BJ (cell line): ENCODE results near the gene LAMA5. TPM values are rescaled to one million over a fixed set of nuclear protein-coding genes. Genes with fewer than 3 reads are reported as not detected.

Source experiments
- CTCF ChIA-PET: fragments of 350-600 bp; formaldehyde crosslinking; extraction: SDS; loops from one replicate; lab custom pipeline; 2021; ENCODE audit warnings: antibody characterized with exemption, inconsistent platforms; lab: Yijun Ruan, JAX
- POLR2A ChIA-PET: fragments of 300-600 bp; sonication (Branson Sonifier 250); formaldehyde crosslinking; extraction: SDS; loops from one replicate; lab custom pipeline; 2021; ENCODE audit warnings: antibody characterized with exemption; lab: Charles Lee
- DNase-seq: peaks from one replicate; pipeline ENCODE4 v3.0.0-alpha.2; 2011; ENCODE audit warnings: low read depth
- H3K27me3 ChIP-seq: 2 replicates; pipeline ENCODE4 v1.6.0; 2011; ENCODE audit warnings: low read length; ENCODE audit not compliant: control insufficient read depth, insufficient read depth
- H3K36me3 ChIP-seq: 2 replicates; pipeline ENCODE4 v1.5.1; 2011; ENCODE audit warnings: low read length; ENCODE audit not compliant: control insufficient read depth, insufficient read depth
- H3K4me3 ChIP-seq: 2 replicates; pipeline ENCODE4 v1.5.1; 2011; ENCODE audit warnings: low read depth, mild to moderate bottlenecking, control low read depth, low read length
- CTCF ChIP-seq: IDR thresholded peaks from 2 replicates; pipeline ENCODE4 v1.5.1; 2011; ENCODE audit warnings: low read depth, mild to moderate bottlenecking, control low read depth, inconsistent platforms, low read length, moderate library complexity; ENCODE audit not compliant: insufficient read depth
- polyA plus RNA-seq: library from polyadenylated mRNA; depleted of rRNA; stranded (reverse); fragments of >200 nt; gene quantifications from 2 replicates; pipeline ENCODE4 v1.2.3, GENCODE V29; 2011

The LAMA5 gene
- polyA plus RNA-seq, 1 experiment = 1.1 TPM

- POLR2A ChIA-PET = no interaction called here
- H3K27me3 ChIP-seq = no peaks in the 10 kb centered on the region
- no peak overlapping the region for H3K4me3 ChIP-seq
- H3K36me3 ChIP-seq = peaks cover 26% of the 10 kb centered on the region
- no peak for TF ChIP-seq CTCF
- CTCF ChIA-PET = no interaction called here
- DNase-seq = no peak
Measured at GRCh38 chr20:62310757-62311121, 56.4 kb downstream of the LAMA5 start.

GRCh38 chr20:62309947-62310756 is 57.0 kb downstream of the LAMA5 start:
- Histone ChIP-seq H3K36me3 (peaks cover 27% of the 10 kb centered on the region), H3K4me3 (no peak overlapping the region), H3K27me3 (no peaks in the 10 kb centered on the region)
- ChIA-PET CTCF (no interaction called here), POLR2A (no interaction called here)
- TF ChIP-seq CTCF = no peak
- no peak for DNase-seq

GRCh38 chr20:62309198-62309944 is 57.7 kb downstream of the LAMA5 start:
- ChIA-PET CTCF (interaction anchor here (1.5 kb wide), 1 partner anchor 73 kb away, joined by 4 read pairs; no protein-coding TSS in a partner anchor), POLR2A (no interaction called here)
- DNase-seq = no peak
- H3K27me3 ChIP-seq = no peaks in the 10 kb centered on the region
- H3K4me3 ChIP-seq = no peak overlapping the region
- TF ChIP-seq CTCF = no peak
- H3K36me3 ChIP-seq = peaks cover 29% of the 10 kb centered on the region

- DNase-seq = no peak
- ChIA-PET POLR2A (no interaction called here), CTCF (interaction anchor here (1.5 kb wide), 1 partner anchor 74 kb away, joined by 4 read pairs; no protein-coding TSS in a partner anchor)
- Histone ChIP-seq H3K4me3 (no peak overlapping the region), H3K36me3 (peaks cover 29% of the 10 kb centered on the region), H3K27me3 (no peaks in the 10 kb centered on the region)
- TF ChIP-seq CTCF = no peak
Measured at GRCh38 chr20:62308102-62308822, 58.9 kb downstream of the LAMA5 start.
